ENCODE results near the gene HOOK2. TPM values are rescaled to one million over a fixed set of nuclear protein-coding genes. Genes with fewer than 3 reads are reported as not detected.

The HOOK2 gene
- total and polyA plus RNA-seq, 2 of the 13 experiments (the other 11 are each of a cell fraction or from before 2014, with no cell fraction given) = 9.2 to 12.9 TPM

- TF ChIP-seq TFDP2 (CRISPR knock-in tag; IDR thresholded peaks at IDR 0.05) (peak; percentile 26; the same call in 1 of the 2 replicates), RFXANK (CRISPR knock-in tag; IDR thresholded peaks at IDR 0.05) (no peak), HNF1A (IDR thresholded peaks at IDR 0.05; ENCODE audit: low read depth) (no peak), HNF1A (CRISPR knock-in tag; IDR thresholded peaks at IDR 0.05; ENCODE audit: borderline replicate concordance) (peak; percentile 33; the same call in 1 of the 2 replicates), HOMEZ (CRISPR knock-in tag; IDR thresholded peaks at IDR 0.05; ENCODE audit: low read depth) (no peak), CHD2 (IDR thresholded peaks at IDR 0.05; ENCODE audit: low read depth, low read length) (no peak), ZNF431 (CRISPR knock-in tag; IDR thresholded peaks at IDR 0.05; ENCODE audit: borderline replicate concordance, low read depth) (no peak), HDAC2 (CRISPR knock-in tag; IDR thresholded peaks at IDR 0.05) (0 out of 2 replicates have a peak, but pooled peaks have one; percentile 39), NFKBIZ (CRISPR knock-in tag; IDR thresholded peaks at IDR 0.05) (no peak), TFAP4 (IDR thresholded peaks at IDR 0.05; ENCODE audit: borderline replicate concordance, low read depth) (no peak), MAX (IDR thresholded peaks at IDR 0.05) (peak; percentile 4), ZNF276 (CRISPR knock-in tag; IDR thresholded peaks at IDR 0.05; ENCODE audit: low read depth) (no peak), MTA1 (CRISPR knock-in tag; IDR thresholded peaks at IDR 0.05; ENCODE audit: borderline replicate concordance) (peak; percentile 93; the same call in 1 of the 2 replicates), ZNF678 (CRISPR knock-in tag; IDR thresholded peaks at IDR 0.05) (no peak), DNMT1 (CRISPR knock-in tag; IDR thresholded peaks at IDR 0.05) (peak; percentile 71; the same call in 1 of the 2 replicates), TRAFD1 (CRISPR knock-in tag; IDR thresholded peaks at IDR 0.05; ENCODE audit: borderline replicate concordance) (no peak), KLF13 (CRISPR knock-in tag; IDR thresholded peaks at IDR 0.05) (no peak)
Observed at GRCh38 chr19:12782424-12783290, 7.3 kb upstream of the HOOK2 start (continued).

All from HepG2 (cell line).